Fibroblast of the aortic adventitia (primary cell): ENCODE measurements around the gene CNTNAP5. TPM values are rescaled to one million over a fixed set of nuclear protein-coding genes. Genes with fewer than 3 reads are reported as not detected.

Experiments
- DNase-seq: peaks from one replicate; pipeline ENCODE4 v3.0.0-alpha.2; 2010; ENCODE audit warnings: low read depth
- H3K4me3 ChIP-seq: 2 replicates; pipeline ENCODE4 v1.5.1; 2011; ENCODE audit warnings: low read depth, mild to moderate bottlenecking, control low read depth, low read length, moderate library complexity
- total RNA-seq: library from RNA; depleted of rRNA; stranded (reverse); fragments of >200 nt; gene quantifications from 2 replicates; pipeline ENCODE4 v1.2.3, GENCODE V29; 2012; ENCODE audit warnings: low replicate concordance
- TF ChIP-seq, protein P1 (sequence below): IDR thresholded peaks from 2 replicates; pipeline ENCODE4 v1.5.1; 2011; ENCODE audit warnings: mild to moderate bottlenecking, low read length, control low read depth, inconsistent platforms; ENCODE audit not compliant: insufficient read depth

CNTNAP5 gene
- total RNA-seq, 1 donor = under 0.01 TPM

- TF ChIP-seq, protein P1, sequence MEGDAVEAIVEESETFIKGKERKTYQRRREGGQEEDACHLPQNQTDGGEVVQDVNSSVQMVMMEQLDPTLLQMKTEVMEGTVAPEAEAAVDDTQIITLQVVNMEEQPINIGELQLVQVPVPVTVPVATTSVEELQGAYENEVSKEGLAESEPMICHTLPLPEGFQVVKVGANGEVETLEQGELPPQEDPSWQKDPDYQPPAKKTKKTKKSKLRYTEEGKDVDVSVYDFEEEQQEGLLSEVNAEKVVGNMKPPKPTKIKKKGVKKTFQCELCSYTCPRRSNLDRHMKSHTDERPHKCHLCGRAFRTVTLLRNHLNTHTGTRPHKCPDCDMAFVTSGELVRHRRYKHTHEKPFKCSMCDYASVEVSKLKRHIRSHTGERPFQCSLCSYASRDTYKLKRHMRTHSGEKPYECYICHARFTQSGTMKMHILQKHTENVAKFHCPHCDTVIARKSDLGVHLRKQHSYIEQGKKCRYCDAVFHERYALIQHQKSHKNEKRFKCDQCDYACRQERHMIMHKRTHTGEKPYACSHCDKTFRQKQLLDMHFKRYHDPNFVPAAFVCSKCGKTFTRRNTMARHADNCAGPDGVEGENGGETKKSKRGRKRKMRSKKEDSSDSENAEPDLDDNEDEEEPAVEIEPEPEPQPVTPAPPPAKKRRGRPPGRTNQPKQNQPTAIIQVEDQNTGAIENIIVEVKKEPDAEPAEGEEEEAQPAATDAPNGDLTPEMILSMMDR = no peak
- no peak for DNase-seq
- H3K4me3 ChIP-seq = no peak overlapping the region
These were observed 645.1 kb downstream of the CNTNAP5 start for GRCh38 chr2:124670187-124670586.

GRCh38 chr2:124678043-124678442, 653.0 kb downstream of the CNTNAP5 start:
- DNase-seq = no peak
- H3K4me3 ChIP-seq = no peak overlapping the region
- TF ChIP-seq, protein P1 = no peak

- TF ChIP-seq, protein P1 = no peak
- H3K4me3 ChIP-seq = no peak overlapping the region
- peak; percentile 21 for DNase-seq
These were observed 658.7 kb downstream of the CNTNAP5 start for GRCh38 chr2:124683536-124684428.

GRCh38 chr2:124689348-124689747, 664.3 kb downstream of the CNTNAP5 start:
- no peak overlapping the region for H3K4me3 ChIP-seq
- TF ChIP-seq, protein P1 = no peak
- DNase-seq = no peak

DNA sequence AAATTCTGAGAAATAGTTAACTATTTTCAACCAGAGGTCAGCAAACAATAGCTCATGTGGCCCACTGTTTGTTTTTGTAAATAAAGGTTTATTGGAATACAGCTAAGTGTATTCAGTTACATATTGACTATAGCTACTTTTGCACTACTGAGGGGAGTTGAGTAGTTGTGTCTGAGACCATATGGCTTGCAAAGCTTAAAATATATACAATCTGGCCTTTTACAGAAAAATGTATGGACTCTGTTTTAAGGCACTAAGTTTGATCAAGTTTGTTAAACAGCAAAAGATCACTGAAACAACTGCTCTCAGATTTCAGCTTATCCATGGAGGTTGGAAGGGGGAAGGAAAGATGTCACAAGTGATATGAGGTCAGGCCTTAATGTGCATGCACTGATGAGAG, 667.1 kb downstream of the CNTNAP5 start:
- DNase-seq = no peak
- no peak overlapping the region for H3K4me3 ChIP-seq
- TF ChIP-seq, protein P1 = no peak

DNA sequence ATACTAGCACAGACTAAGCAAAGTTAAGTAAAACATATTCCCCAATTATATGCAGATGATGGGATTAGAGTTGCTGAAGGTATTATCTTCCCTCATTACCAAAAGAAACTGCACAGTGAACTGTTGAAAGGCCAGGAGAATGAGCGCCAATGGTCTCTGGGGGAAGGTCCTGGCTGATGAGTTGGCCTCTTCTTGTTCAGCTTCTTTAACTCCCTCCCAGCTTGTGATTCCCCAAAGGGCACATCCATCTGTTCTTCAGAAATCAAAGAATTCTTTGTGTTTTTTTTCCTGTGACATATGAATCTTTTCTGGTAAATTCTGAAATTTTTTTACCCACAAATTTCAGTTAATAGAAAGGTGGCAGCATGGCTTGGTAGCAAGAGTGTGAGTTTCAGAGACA, 667.6 kb downstream of the CNTNAP5 start:
- no peak for DNase-seq
- TF ChIP-seq, protein P1 = no peak

More for the DNA sequence above, 667.6 kb downstream of the CNTNAP5 start:
- no peak overlapping the region for H3K4me3 ChIP-seq
